Activated CD8-positive, alpha-beta T cell treated with anti-CD3 and anti-CD28 coated beads for 36 hours (primary cell): ENCODE data around the gene SLC7A6OS. TPM values are rescaled to one million over a fixed set of nuclear protein-coding genes. Genes with fewer than 3 reads are reported as not detected.

Experiments
- ATAC-seq: fragments of 200-7000 bp; cut with Tn5 transposase; one replicate; pipeline ENCODE4 v1.10.0; 2021; ENCODE audit warnings: mild to moderate bottlenecking, moderate library complexity
- CTCF ChIA-PET: fragments of 350-600 bp; sonication (Branson Sonifier 250); formaldehyde crosslinking; loops from one replicate; lab custom pipeline; 2021; ENCODE audit warnings: antibody characterized with exemption; lab: Charles Lee
- POLR2A ChIA-PET: fragments of 350-600 bp; sonication (Branson Sonifier 250); formaldehyde crosslinking; loops from one replicate; lab custom pipeline; 2021; ENCODE audit warnings: antibody characterized with exemption; lab: Charles Lee
- DNase-seq: peaks from one replicate; pipeline ENCODE4 v3.0.0-alpha.2; 2020
- H3K27ac Mint-ChIP-seq: one replicate; pipeline ENCODE4 v1.8.0; 2021; ENCODE audit warnings: mild to moderate bottlenecking, mixed read lengths
- H3K27me3 Mint-ChIP-seq: one replicate; pipeline ENCODE4 v1.8.0; 2021; ENCODE audit warnings: mixed read lengths
- H3K36me3 Mint-ChIP-seq: one replicate; pipeline ENCODE4 v1.8.0; 2021; ENCODE audit warnings: low read depth, mixed read lengths
- H3K4me1 Mint-ChIP-seq: one replicate; pipeline ENCODE4 v1.8.0; 2021; ENCODE audit warnings: low read depth, mixed read lengths
- H3K4me3 Mint-ChIP-seq: one replicate; pipeline ENCODE4 v1.8.0; 2021; ENCODE audit warnings: mild to moderate bottlenecking, moderate library complexity, mixed read lengths
- H3K9me3 Mint-ChIP-seq: one replicate; pipeline ENCODE4 v1.8.0; 2021; ENCODE audit warnings: mixed read lengths
- intact Hi-C: fragments of 100-400 bp; cut with micrococcal nuclease; formaldehyde crosslinking; loops from one replicate; pipeline ENCODE4 v1.10.0; 2022
- total RNA-seq, 2 experiments: library from RNA; stranded (reverse); gene quantifications; one replicate each; pipeline ENCODE4 v1.2.3, GENCODE V29; 2021
- TF ChIP-seq, protein P1 (sequence below): fragments of 200-600 bp; IDR thresholded peaks from one replicate; pipeline ENCODE4 v1.8.0; 2022; ENCODE audit warnings: antibody characterized with exemption, mild to moderate bottlenecking

SLC7A6OS gene
- total RNA-seq, 2 experiments from 2014 or later = 20.2 to 23.1 TPM

DNA sequence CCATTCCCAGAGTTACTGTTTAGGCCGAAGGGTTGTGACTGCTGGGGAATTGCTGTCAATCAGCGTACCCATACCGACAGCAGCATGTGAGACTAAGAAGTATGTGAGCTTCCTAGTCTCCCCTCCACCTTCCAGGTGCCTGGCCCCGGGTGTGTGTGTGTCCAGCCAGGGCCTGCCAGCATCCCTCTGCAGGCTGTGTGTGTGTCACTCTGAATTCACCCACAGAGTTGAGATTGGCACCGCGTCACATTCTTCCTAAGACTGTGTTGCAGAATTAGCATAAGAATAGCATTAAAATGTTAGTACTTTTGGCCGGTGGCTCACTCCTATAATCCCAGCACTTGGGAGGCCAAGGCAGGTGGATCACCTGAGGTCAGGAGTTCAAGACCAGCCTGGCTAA, 31.9 kb upstream of the SLC7A6OS start:
- peaks cover 61% of the 10 kb centered on the region for H3K36me3 Mint-ChIP-seq
- POLR2A ChIA-PET = no interaction called here
- H3K4me3 Mint-ChIP-seq = no peak overlapping the region
- H3K27ac Mint-ChIP-seq = no peak overlapping the region
- no peak for DNase-seq
- CTCF ChIA-PET = interaction anchor here (0.9 to 1.5 kb wide), 2 partner anchors 14 to 81 kb away, joined by 4 to 7 read pairs; no protein-coding TSS in a partner anchor
- TF ChIP-seq, protein P1, sequence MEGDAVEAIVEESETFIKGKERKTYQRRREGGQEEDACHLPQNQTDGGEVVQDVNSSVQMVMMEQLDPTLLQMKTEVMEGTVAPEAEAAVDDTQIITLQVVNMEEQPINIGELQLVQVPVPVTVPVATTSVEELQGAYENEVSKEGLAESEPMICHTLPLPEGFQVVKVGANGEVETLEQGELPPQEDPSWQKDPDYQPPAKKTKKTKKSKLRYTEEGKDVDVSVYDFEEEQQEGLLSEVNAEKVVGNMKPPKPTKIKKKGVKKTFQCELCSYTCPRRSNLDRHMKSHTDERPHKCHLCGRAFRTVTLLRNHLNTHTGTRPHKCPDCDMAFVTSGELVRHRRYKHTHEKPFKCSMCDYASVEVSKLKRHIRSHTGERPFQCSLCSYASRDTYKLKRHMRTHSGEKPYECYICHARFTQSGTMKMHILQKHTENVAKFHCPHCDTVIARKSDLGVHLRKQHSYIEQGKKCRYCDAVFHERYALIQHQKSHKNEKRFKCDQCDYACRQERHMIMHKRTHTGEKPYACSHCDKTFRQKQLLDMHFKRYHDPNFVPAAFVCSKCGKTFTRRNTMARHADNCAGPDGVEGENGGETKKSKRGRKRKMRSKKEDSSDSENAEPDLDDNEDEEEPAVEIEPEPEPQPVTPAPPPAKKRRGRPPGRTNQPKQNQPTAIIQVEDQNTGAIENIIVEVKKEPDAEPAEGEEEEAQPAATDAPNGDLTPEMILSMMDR = no peak
- ATAC-seq = no peak
- no peaks in the 10 kb centered on the region for H3K27me3 Mint-ChIP-seq
- intact Hi-C loops = no loop called here
- H3K9me3 Mint-ChIP-seq = no peaks in the 10 kb centered on the region
- H3K4me1 Mint-ChIP-seq = peaks cover 15% of the 10 kb centered on the region

DNA sequence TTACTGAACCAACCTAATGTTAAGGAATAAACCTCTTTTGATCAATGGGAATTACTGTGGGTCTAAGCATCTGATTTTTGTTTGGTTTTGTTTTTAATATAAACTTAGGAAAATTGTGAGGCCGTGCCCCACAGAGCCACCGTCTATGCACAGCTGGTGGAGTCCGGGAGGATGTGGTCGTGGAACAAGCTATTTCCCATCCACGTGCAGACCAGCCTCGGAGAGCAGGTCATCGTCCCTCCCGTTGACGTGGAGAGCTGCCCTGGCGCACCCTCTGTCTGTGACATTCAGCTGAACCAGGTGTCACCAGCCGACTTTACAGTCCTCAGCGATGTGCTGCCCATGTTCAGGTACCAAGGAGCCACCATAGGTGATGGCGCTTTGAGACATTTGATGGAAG, 28.5 kb upstream of the SLC7A6OS start:
- Mint-ChIP-seq H3K4me3 (no peak overlapping the region), H3K4me1 (no peaks in the 10 kb centered on the region), H3K9me3 (no peaks in the 10 kb centered on the region), H3K36me3 (peaks cover 57% of the 10 kb centered on the region), H3K27me3 (no peaks in the 10 kb centered on the region), H3K27ac (no peak overlapping the region)
- intact Hi-C loops = no loop called here
- CTCF ChIA-PET = interaction anchor here (1.0 to 11.4 kb wide), 3 partner anchors 11 to 77 kb away, joined by 3 to 102 read pairs (median 23); partner anchors contain the start of gene SLC7A6
- no peak for DNase-seq
- POLR2A ChIA-PET = interaction anchor here (0.8 kb wide), 1 partner anchor 12 kb away, joined by 4 read pairs; no protein-coding TSS in a partner anchor
- TF ChIP-seq, protein P1 = no peak
- ATAC-seq = no peak

DNA sequence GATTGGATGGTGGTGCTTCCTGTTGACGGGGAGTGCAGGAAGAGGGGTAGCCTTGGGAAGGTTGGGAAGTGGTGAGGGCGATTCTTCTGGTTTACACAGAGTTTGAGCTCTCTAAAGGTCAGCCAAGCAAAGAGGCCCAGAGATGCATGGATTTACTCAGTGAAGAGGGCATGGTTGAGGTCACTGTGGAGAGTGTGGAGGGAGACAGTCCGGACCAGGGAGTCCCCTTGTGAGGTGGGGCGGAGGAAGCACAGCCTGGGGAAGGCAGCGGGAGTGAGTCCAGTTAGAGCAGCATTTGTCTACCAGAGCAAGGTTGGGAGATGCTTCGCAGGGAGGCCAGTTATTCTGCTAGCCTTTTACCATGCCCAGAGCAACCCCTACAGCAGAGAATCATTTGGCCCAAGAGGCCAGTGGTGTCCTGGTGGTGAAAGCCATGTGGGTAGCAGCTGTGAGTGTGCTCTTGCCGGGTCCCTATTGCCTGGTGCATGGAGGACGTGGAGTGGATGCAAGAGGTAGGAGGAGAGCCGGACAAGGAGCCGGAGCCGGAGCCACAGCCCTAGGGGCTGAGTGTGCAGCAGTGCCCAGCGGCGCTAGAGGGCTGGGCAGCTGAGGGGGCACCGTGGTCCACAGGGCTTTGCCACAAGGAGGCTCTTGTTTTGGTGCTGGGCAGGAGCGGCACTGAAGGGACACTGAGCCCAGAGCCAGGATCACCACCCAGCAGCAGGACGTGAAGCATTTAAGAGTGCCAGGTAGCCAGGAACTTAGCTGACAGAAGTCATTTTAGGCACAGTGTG, 27.8 kb upstream of the SLC7A6OS start:
- Mint-ChIP-seq H3K36me3 (peaks cover 58% of the 10 kb centered on the region), H3K27me3 (no peaks in the 10 kb centered on the region), H3K9me3 (no peaks in the 10 kb centered on the region), H3K4me3 (no peak overlapping the region), H3K27ac (no peak overlapping the region), H3K4me1 (no peaks in the 10 kb centered on the region)
- ChIA-PET CTCF (interaction anchor here (4.6 to 11.4 kb wide), 2 partner anchors 10 to 76 kb away, joined by 23 to 102 read pairs; partner anchors contain the start of gene SLC7A6), POLR2A (interaction anchor here (0.8 kb wide), 1 partner anchor 11 kb away, joined by 4 read pairs; no protein-coding TSS in a partner anchor)
- intact Hi-C loops = no loop called here
- ATAC-seq (no peak), DNase-seq (no peak)
- TF ChIP-seq, protein P1 = no peak

DNA sequence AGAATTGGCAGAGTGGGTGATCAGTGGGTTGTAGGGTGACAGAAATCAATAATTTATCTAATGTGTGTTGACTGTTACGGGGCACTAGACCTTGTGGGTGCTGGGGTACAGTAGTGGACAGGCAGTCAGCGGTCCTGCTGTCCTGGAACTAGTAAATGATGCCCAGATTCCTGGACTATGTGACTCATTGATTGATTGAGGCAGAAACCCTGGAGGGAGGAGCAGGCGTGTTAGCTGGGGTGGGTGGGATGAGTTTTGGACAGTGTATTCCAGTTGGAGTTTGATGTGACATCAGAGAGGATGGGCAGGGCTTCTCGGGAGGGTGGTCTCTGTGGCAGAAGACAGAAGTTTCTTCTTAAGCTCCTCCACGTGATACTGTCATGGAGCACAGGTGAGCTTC, 24.4 kb upstream of the SLC7A6OS start:
- ChIA-PET POLR2A (interaction anchor here (1.0 to 2.1 kb wide), 2 partner anchors 16 to 71 kb away, joined by 3 to 4 read pairs; partner anchors contain the start of gene SLC7A6), CTCF (interaction anchor here (0.9 to 11.4 kb wide), 2 partner anchors 9 to 73 kb away, joined by 3 to 102 read pairs; partner anchors contain the start of gene SLC7A6)
- no peak overlapping the region for H3K4me3 Mint-ChIP-seq
- no peak overlapping the region for H3K27ac Mint-ChIP-seq
- intact Hi-C loops = no loop called here
- no peaks in the 10 kb centered on the region for H3K27me3 Mint-ChIP-seq
- peaks cover 60% of the 10 kb centered on the region for H3K36me3 Mint-ChIP-seq
- ATAC-seq = no peak
- DNase-seq = no peak
- H3K4me1 Mint-ChIP-seq = peaks cover 11% of the 10 kb centered on the region
- H3K9me3 Mint-ChIP-seq = no peaks in the 10 kb centered on the region
- TF ChIP-seq, protein P1 = no peak
